Medulla oblongata (tissue), 1 donor: ENCODE measurements around the gene CXCR1.
A peak's percentile ranks its signal among the peaks of the same experiment; 100 is the strongest.
"Not testable (repeated sequence)": the region's sequence is repeated elsewhere in the genome, so short reads cannot be mapped to it uniquely, and the experiment has no call there.

ENCODE experiments used
- DNase-seq: peaks from one replicate; pipeline ENCODE4 v3.0.0-alpha.2; 2015; ENCODE audit errors: extremely low spot score

Gene CXCR1

DNA sequence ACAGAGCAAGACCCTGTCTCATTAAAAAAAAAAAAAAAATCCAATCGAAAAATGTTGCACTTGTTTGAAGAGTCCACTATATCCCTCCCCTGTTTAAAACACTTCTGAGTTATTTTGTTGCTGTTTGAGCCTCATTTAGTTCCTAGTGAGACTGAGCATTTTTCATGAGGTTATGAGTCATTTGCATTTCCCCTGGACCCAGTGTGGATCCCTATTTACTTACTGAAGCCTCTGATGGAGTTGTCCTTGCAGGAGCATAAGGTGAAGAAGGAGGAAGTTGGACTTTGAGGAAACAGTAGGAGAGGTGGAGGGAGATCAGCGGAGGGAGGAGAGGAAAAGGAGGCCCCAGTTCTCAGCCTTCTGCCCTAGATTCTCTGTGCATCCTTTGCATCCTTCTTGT is 5.1 kb downstream of the CXCR1 start:
- no peak for DNase-seq

GRCh38 chr2:218155953-218156479 is 10.7 kb downstream of the CXCR1 start:
- no peak for DNase-seq

GRCh38 chr2:218152777-218153176 is 14.0 kb downstream of the CXCR1 start:
- DNase-seq, result no peak

GRCh38 chr2:218152172-218152571 is 14.6 kb downstream of the CXCR1 start:
- no peak for DNase-seq

- DNase-seq, result no peak
Measured at GRCh38 chr2:218149848-218150440, 16.8 kb downstream of the CXCR1 start.

DNA sequence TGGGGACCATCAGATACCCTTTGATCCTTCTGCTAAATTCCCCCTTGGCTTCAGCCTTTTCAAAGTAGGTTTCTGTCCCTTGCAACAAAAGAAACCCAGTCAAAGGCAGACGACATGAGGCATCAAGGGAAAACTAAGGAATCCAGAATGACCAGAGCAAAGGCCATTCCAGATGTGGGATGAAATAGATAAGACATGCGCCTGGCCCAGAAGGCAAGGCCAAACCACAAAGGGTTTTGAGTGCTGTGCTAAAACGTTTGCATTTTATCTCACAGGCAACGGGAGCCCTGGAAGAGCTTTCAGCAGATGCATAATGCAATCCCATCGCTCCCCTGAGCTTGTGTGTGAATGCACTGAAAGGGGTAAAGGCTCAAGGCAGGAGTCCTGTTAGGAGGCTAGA is 17.7 kb downstream of the CXCR1 start:
- DNase-seq, result no peak

DNA sequence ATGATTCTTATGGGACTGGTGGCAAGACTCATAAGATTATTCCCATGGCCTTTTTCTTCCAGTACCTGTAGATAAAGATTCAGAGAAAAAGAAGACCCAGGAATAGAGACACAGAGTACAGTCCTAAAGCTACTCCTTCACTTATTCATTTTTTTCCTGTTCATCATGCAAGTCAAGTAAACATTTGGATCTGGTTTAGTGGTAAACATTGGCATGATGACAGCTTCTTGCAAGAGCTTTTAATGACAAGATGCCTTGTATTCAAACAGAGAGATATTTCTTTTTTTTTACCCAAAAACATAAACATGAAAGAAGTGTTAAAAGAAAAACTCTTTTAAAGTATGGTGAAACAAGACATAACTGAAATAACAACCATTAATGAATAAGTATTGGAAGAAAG is 20.7 kb downstream of the CXCR1 start:
- DNase-seq, result no peak

DNA sequence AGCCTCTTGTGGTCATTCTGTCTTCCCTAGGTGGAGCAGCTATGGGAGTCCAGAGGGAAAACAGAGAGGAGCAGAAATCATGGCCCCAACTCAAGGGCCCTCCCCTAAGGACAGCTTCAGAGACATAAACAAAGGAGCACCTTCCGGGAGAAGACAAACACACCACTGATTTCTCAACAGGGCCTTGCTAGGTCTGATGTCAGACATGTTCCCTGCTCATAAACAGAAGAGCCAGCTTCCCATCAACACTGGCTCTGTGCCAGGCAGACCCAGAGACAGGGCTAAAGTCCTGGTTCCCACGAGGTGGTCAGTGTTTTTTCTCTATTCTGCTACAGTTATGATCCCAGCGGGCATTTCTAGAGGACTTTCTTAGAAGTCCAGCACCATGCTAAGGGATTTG is 21.6 kb downstream of the CXCR1 start:
- no peak for DNase-seq

DNA sequence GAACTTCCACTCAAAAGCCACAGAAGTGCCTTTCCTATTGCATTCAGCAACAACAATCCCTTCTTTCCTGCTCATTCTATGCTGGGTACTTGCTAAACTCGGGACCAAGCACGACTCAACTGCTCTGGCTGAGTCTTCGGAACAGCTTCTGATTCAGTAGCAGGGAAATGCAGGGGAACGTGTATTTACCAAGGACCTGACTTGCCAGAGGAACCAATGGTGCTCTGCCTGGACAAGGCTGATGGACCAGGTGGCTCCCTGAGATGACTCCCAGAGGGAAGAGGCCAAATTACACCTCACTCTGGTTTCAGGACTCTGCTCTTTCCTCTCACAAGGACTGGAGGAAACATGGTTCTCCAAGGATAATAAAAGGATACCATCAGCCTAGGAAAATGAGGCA is 28.7 kb downstream of the CXCR1 start:
- no peak for DNase-seq

DNA sequence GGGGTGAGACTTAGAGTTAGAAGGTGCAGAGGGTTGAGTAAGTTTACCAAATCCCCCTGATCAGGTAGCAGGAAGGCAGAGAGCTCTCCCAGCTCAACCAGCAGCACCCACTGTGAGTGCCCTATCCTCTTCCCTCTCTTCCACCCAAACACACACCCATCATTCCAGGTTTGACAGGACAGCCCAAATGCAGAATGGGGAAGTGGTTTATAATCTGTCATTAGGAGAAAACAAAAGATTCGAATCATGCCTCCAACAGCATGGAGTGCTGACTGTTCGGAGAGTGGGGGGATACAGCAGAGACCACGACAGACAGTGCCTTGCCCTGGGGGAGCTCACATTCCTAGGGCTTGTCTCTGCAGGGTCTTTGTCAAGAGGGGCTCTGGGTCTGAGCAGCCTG is 29.2 kb downstream of the CXCR1 start:
- no peak for DNase-seq

- DNase-seq, result no peak
Measured at GRCh38 chr2:218130822-218131221, 35.9 kb downstream of the CXCR1 start.

GRCh38 chr2:218130377-218130776 is 36.4 kb downstream of the CXCR1 start:
- no peak for DNase-seq

- DNase-seq, result no peak
Measured at GRCh38 chr2:218129458-218130135, 37.2 kb downstream of the CXCR1 start.

DNA sequence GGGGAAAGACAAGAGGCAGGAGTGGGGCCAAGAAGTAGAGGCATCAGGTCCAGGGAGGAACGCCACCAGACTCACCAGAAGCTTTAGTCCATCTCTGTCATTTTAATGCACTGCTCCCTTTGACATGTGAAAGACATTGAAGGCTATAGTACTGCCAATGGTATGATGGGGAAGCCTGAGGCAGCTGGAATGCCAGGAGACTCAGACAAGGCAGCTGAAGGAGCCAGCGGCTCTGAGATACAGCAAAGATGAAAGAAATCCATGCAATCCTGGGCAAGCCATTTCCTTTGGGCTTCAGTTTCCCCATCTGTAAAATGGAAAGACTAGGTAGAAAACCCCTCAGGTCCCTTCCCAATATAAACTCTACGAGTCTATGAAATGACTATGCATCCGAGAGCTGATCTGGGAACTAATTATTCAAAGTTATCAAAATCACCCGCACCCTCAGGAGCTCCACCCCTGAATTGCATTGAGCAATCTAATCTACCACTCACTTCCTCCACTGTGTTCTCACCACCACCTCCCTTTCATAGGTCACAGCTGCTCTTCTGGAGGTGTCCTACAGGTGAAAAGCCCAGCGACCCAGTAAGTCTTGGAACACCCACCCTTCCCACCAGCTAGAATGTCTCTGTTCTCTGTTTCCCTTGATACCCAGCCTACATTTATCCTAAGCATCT is 37.8 kb downstream of the CXCR1 start:
- no peak for DNase-seq

- no peak for DNase-seq
Measured at GRCh38 chr2:218127929-218128455, 38.8 kb downstream of the CXCR1 start.

DNA sequence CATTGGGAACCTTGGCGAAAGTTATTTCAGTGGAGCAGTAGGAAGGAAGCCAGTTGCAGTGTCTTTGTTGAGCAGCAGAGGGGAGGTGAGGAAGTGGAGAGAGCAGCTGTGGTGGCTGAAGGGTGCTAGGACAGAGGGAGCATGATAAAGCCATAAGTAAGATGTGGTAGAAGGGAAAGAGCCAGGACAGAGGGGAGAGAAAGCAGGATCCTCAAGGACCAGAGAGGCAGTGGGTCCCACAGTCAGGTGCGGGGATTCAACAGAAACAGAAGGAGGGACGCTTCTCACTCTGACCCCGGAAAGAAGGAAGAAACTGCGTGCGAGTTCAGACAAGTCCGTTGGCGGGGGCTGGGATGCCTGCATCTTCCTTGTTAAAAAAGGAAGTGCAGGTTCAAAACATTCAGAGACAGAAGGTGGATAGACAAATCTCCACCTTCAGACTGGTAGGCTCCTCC is 41.1 kb downstream of the CXCR1 start, which contains the start of gene CXCR2:
TSS of gene CXCR2 (plus strand) at position 403 of the 455 bp plus-strand sequence. CDS start 8,774 bp downstream, outside the sequence.
- peak; percentile 19 for DNase-seq

GRCh38 chr2:218125095-218125494 is 41.7 kb downstream of the CXCR1 start:
- no peak for DNase-seq

DNA sequence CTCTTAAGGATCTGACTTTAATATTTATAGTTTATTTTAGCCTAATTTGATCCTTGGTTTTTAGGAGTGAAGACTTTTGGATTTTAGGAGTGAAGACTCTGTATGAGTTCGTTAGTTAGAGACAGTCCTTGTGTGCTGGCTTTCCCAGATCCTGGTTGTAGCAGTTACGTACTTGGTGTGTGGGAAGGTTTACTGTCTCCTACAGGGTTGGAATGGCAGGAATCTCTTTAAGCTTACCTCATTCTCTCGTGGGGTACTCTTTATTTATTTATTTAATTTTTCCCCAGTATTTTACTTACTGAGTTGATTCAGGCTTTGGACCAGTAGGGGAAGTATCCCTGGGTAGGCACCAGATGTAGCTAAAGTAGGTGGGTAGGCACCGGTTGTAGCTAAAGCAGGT is 42.8 kb downstream of the CXCR1 start:
- DNase-seq, result no peak

DNA sequence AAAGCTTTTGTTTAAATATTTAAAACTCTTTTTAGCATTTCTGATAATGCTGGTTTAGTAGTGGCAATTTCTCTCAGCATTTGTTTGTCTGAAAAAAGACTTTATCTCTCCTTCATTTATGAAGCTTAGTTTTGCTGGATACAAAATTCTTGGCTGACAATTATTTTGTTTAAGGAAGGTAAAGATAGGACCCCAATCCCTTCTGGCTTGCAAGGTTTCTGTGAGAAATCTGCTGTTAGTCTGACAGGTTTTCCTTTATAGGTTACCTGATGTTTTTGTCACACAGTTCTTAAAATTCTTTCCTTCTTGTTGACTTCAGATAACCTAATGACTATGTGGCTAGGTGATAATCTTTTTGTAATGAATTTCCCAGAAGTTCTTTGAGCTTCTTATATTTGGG is 44.5 kb downstream of the CXCR1 start:
- not testable (repeated sequence) for DNase-seq

GRCh38 chr2:218121789-218122188 is 45.0 kb downstream of the CXCR1 start:
- DNase-seq, result not testable (repeated sequence)
